Jurkat, Clone E6-1 (cell line): ENCODE data around the gene PRKCA.
"Not testable (repeated sequence)": the region's sequence is repeated elsewhere in the genome, so short reads cannot be mapped to it uniquely, and the experiment has no call there.

Experiments
- DNase-seq: peaks from one replicate; pipeline ENCODE4 v3.0.0-alpha.2; 2011; ENCODE audit warnings: low read depth, low spot score
- H3K4me3 ChIP-seq: 2 replicates; pipeline ENCODE4 v1.5.1; 2011; ENCODE audit warnings: mild to moderate bottlenecking, low read length, control low read depth, moderate library complexity

Gene PRKCA

DNA sequence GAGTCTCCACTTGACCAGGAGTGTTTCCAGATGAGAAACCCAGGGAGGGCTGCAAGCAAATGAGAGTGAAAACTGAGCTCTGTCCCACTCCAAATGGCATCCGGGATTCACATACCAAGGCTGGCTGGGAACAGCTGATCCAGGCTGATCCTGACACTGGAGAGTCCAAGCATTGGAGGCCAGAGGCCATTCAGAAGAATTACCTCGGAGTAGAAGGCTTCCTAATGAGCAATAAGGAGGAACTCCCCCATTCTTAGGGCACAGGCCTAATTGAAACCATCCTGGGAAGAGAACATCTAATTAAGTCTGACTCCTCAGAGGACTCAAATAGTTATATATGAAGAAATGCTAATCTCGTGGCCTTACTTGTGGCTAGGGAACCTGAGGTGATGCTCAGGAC lies 142.8 kb downstream of the PRKCA start:
- H3K4me3 ChIP-seq, result no peak overlapping the region
- DNase-seq, result no peak

DNA sequence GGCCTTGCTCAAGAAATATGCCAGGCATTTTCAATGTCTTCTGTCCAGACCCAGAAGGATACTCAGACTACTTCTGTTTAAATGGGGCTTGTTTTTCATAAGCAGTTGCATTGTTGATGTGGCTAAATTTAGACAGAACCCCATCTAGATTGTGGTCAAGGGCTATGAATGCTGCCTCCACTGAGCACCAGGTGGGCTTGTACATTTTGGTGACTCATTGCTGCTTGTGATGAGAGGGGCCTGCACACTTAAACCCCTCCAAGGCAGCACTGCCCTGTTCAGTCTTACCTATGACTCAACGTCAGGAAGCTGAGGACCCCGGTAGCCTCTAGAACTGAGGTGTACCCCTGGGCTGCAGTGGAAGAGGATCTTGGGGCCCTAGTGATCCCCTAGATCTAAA lies 144.0 kb downstream of the PRKCA start:
- no peak overlapping the region for H3K4me3 ChIP-seq
- no peak for DNase-seq

DNA sequence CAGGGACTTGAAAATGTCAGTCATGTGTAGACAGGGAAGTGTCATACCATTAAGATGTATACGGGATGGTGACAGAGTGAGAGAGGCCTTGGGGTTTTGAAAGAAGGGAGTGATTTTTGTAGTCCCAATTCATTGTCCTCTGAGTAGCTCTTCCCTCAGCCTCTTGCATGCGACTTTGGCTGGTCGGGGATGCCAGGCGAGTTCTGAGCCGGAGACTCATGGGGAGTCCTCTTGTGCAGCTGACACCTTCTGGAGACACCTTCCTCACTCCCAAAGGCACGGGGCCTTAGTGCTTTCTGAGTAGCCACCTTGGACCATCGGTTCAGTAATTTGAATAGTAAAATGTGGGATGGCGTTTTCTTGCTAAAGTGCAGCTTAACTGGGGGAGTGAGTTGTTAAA lies 144.7 kb downstream of the PRKCA start:
- no peak for DNase-seq
- no peak overlapping the region for H3K4me3 ChIP-seq

GRCh38 chr17:66448026-66448639 lies 145.7 kb downstream of the PRKCA start:
- no peak overlapping the region for H3K4me3 ChIP-seq

GRCh38 chr17:66449418-66449977 lies 147.1 kb downstream of the PRKCA start:
- peak; percentile 51 for DNase-seq
- no peak overlapping the region for H3K4me3 ChIP-seq

More at GRCh38 chr17:66448026-66448639, 145.7 kb downstream of the PRKCA start:
- DNase-seq, result no peak

- peak; percentile 99 for DNase-seq
- no peak overlapping the region for H3K4me3 ChIP-seq
These were observed 147.8 kb downstream of the PRKCA start for GRCh38 chr17:66450008-66450851.

- no peak for DNase-seq
- H3K4me3 ChIP-seq, result peak overlapping the region; percentile 13
These were observed 148.4 kb downstream of the PRKCA start for GRCh38 chr17:66450852-66451158.

- peak overlapping the region; percentile 13 for H3K4me3 ChIP-seq
- DNase-seq, result peak; percentile 57
These were observed 149.1 kb downstream of the PRKCA start for GRCh38 chr17:66451188-66452149.

- no peak for DNase-seq
- no peak overlapping the region for H3K4me3 ChIP-seq
These were observed 152.6 kb downstream of the PRKCA start for GRCh38 chr17:66455060-66455459.

- not testable (repeated sequence) for H3K4me3 ChIP-seq, DNase-seq
These were observed 155.1 kb downstream of the PRKCA start for GRCh38 chr17:66457499-66457898.

- no peak for DNase-seq
- H3K4me3 ChIP-seq, result no peak overlapping the region
These were observed 156.4 kb downstream of the PRKCA start for GRCh38 chr17:66458782-66459181.

DNA sequence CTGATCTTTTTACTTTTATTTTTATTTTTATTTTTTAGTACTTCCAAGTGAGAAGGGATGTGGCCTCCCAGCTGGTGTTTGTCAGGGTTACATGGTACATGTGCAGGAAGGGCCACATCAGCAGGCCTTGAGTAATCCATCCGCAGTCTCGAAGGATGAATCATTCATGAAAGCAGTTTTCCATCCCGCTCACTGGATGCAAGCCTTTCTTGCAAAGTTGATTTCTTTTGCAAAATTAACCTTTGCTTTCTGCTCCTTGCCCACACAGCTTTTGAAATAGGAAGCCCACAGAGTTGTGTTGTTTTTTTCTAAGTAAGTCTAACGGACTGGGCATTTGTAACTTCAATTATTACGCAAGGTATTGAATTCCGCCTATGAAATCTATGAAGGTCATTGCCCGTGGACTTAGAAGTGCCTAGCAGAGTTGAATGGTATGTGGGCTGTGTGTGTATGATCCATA lies 157.4 kb downstream of the PRKCA start:
- H3K4me3 ChIP-seq, result no peak overlapping the region
- DNase-seq, result no peak

- DNase-seq, result no peak
- H3K4me3 ChIP-seq, result no peak overlapping the region
These were observed 158.1 kb downstream of the PRKCA start for GRCh38 chr17:66460558-66460957.

GRCh38 chr17:66461343-66461995 lies 159.1 kb downstream of the PRKCA start:
- no peak overlapping the region for H3K4me3 ChIP-seq
- DNase-seq, result no peak

GRCh38 chr17:66462010-66462409 lies 159.6 kb downstream of the PRKCA start:
- DNase-seq, result no peak
- no peak overlapping the region for H3K4me3 ChIP-seq

DNA sequence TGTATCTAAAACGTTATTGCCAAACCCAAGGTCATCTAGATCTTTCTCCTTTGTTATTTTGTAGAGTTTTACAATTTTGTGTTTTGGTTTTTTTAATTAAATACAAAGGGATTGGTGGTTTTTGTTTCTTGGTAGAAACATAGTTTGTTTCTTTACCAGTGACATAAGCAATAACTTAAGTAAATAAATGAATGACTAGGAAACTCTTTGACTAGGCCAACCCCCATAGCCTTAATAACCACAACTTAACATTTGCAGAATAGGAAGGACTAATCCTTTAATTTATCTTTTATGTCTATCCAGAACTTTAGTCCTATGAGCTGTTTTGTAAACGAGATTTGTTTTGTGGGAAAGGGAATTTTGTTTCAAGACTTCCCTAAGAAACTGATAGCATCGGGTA lies 162.5 kb downstream of the PRKCA start:
- H3K4me3 ChIP-seq, result no peak overlapping the region
- DNase-seq, result no peak

DNA sequence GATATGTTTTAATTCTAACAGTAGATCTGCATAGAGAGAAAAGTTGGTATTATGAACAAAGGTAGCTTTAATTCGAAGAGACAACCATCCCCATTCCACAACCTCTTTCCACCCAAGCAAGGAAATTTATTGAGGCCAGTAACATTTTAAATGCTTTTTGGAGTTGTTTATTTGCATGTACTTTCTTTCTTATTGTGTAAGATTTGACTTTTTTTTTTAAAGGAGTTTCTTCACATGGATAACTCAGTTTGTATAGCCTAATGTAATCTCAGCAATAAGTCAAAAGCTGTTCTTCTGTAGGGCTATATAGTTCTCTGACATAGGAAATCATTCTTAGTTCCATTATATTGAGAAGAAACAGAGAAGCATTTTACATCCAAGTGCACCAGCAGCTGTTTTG lies 163.3 kb downstream of the PRKCA start:
- DNase-seq, result no peak
- no peak overlapping the region for H3K4me3 ChIP-seq

GRCh38 chr17:66466106-66466820 lies 163.8 kb downstream of the PRKCA start:
- no peak overlapping the region for H3K4me3 ChIP-seq
- DNase-seq, result no peak
